GM18951 (cell line): ENCODE data around the gene CTAGE6.
"Not testable (repeated sequence)": the region's sequence is repeated elsewhere in the genome, so short reads cannot be mapped to it uniquely, and the experiment has no call there.

Source experiments
- in situ Hi-C: fragments of 300-500 bp; cut with MboI; formaldehyde crosslinking; loops from one replicate; pipeline ENCODE4 v1.12.0; 2022; ENCODE audit warnings: low sequenced_read_pairs, mixed read lengths, inconsistent platforms; ENCODE audit not compliant: unreplicated experiment

CTAGE6 gene

DNA sequence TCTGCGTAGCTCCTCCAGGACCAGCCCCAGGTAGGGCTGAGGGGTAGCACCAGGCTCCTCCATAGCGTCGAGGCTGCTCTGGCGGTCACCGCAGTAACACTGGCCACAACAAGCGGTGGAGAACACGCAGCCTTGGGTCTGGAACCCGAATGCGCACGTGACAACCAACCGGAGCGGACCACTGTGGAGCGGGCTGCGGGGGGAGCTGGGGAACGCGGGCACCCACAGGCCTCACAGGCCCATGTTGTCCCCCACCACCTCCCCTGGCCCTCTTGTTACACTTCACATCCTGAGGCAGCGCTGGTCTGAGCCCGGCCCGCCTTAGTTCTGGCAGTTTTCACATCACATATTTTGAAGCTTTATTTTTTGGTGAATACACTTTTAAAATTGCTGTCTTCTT is at the start of gene CTAGE6:
TSS of gene CTAGE6 (minus strand) at position 101 of the 400 bp plus-strand sequence. CDS start at position 63, 38 bp downstream.
- in situ Hi-C loops, result not testable (repeated sequence)

DNA sequence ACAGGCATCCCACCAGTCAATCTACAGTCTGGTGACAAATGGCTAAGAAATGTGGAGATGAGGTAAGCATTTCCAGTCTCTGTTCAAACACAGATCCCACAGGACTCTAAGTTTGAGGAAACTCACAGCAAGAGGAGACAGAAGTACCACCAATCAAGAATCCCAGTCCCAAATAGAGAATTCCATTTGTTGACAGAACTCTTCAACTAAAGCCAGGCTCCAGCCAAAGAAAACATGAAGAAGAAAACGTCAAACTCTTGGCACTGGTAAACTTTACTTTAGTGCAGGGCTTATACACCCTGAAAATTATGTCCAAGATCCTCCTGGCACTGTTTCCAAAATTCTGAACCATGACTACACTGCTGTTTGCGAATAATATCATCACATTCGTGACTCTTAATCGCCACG is 49.2 kb upstream of the CTAGE6 start:
- in situ Hi-C loops, result not testable (repeated sequence)

DNA sequence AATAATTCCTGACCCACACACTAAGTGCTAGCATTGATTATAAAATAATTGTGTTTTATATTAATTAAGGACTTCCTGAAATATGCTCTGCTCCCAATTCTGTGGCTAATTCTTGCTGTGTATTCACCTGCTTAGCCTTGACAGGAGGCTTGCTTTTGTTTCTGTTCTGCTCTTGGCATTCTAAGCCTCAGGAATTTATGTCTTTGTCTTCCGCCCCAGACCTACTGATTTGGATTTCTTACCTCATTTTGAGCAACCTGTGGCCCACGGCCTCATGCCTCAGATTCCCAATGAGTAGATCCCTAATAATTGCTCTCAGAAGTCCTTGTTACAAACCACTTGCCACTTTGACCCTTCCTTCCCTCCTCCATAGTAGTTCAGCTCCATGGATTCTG is 40.4 kb upstream of the CTAGE6 start:
- in situ Hi-C loops, result not testable (repeated sequence)

DNA sequence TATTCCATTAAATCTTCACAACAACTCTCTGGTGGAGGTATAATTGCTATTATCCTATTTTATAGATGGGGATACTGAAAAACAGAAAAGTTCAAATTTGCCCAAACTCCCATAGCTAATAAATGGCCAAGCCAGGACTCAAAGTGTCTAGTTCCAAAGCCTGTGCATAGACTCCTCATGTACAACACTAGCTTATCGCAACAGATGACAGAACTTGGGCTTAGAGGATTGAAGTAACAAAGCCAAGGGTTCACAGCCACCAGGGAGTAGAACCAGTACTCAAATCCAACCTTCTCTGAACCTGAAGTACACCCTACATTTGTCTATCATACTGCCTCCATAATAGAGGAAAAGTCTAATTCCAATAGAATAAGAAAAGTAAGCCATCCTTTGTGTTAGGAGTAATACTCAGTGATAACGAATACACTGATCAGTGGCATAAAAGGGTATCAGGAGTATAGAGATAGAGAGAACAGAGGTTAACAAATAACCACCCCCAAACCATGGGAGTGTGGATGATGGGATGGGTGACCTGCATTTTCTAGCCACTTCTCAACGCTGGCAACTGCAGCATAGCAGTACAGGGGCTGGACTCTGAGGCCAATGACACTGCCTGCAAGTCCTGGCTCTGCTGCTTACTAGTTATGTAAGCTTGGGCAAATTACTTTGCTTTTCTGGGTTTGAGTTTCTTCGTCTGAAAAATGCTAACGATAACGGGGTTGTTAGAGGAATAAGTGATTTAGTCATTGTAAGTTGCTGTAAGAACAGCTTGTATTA is 39.8 kb upstream of the CTAGE6 start:
- in situ Hi-C loops, result not testable (repeated sequence)

- in situ Hi-C loops, result not testable (repeated sequence)
Measured at GRCh38 chr7:143795653-143796052, 38.2 kb upstream of the CTAGE6 start.

- in situ Hi-C loops, result not testable (repeated sequence)
Measured at GRCh38 chr7:143792633-143793032, 35.1 kb upstream of the CTAGE6 start.

DNA sequence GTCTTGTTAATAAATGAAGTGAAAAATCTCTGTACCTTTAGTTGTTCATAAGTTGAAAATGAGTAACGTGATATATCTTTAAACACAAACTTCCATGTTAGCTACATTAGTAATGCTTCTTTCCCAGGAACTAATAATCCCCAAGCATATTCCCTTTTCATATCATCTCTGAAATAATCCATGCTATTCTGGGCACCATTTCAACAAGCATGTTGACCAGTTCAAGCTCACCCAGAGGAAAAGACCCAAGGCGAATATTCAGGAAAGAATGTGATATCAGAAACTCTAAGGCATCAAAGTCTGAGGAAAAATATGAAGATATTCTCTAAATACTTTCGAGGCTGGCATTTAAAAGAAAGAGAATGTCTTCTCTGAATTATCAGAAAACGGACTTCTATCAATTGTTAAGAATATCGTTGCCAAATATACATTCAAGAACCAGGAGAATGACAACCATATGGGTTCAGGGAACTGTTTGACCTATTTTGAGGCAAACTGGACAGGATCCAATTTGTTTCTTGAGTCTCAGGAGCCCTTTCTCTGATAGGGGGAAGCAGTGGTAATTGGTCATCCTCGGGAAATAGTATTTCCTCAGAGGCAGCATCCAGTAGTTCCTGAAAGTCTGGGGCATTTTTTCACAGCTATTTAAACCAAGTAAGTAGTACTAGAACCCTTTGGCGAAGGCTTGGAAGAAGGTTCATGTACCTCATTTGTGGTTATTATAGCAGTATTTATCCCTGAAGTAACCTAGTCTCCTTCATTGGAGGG is 28.1 kb upstream of the CTAGE6 start:
- in situ Hi-C loops, result not testable (repeated sequence)

- in situ Hi-C loops, result not testable (repeated sequence)
Measured at GRCh38 chr7:143779591-143779990, 22.1 kb upstream of the CTAGE6 start.

GRCh38 chr7:143772738-143773468 is 15.4 kb upstream of the CTAGE6 start:
- in situ Hi-C loops, result not testable (repeated sequence)

DNA sequence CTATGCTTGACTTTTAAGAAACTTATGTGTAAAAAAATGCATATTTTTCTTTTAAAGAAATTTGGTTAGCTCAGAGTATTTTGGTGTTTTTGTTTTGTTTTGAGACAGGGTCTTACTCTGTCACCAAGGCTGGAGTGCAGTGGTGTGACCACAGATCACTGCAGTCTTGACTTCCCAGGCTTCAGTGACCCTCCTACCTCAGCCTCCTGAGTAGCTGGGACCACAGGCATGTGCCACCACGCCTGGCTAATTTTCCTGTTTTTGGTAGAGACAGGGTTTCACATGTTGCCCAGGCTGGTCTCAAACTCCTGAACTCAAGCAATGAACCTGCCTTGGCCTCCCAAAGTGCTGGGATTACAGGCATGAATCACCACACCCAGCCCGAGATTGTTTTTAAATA is 10.0 kb upstream of the CTAGE6 start:
- in situ Hi-C loops, result not testable (repeated sequence)

DNA sequence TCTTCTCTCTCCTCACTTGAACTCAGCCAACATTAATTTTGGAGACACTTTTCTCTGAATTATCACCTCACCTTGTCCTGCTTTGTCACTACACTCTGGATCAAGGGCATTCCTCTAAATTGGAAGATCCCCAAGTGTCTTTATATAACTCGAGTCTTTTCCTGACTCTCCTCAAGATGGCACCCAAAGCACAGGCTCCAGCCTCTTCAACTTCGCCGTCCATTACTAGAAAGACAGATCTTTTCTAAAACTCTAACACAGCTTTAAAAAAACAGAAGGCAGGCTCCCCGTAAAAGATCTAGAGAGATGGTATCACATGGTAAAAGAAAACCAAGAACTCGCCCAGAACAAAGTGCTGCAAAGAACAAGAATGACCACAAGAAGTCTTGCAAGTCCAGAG is 8.2 kb upstream of the CTAGE6 start:
- in situ Hi-C loops, result not testable (repeated sequence)

GRCh38 chr7:143763065-143763464 is 5.6 kb upstream of the CTAGE6 start:
- in situ Hi-C loops, result not testable (repeated sequence)

GRCh38 chr7:143745340-143745739 is 12.2 kb downstream of the CTAGE6 start:
- in situ Hi-C loops, result not testable (repeated sequence)

DNA sequence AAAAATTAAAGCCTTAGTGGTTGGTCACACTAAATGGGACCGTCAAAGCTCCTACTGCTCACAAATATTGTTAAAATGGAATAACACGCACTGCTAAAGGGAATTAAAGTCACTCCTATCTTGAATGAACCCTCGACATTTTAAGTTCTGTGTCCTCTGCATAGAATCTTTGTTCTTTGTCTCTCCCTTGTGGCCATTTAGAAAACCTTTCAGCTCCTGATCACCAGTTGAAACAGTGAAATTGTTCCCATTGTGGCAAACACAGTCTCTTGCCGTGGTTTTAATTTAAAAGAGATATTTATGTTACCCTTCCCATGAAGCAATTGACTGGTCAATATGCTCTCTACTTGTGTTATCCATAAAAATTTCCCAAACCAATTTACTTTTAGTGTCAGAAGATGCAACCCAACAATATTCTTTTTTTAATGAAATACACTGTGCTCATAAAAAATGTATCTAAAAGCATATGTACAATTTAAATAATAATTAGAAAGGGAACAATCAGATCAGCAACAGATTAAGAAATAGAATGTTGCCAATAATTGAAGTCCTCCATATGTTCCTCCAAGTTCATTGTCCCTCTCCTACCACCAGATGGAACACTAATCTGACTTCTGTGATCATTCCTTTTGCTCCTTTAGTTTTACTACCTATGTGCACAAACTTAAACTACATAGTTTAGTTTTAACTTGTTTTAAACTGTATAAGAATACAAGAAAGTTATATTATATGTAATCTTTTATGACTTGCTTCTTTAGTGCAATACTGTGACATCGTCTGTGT is 20.3 kb downstream of the CTAGE6 start:
- in situ Hi-C loops, result not testable (repeated sequence)
